NCI-H1436 treated with DMSO at 0.1 percent for 48 hours (cell line): ENCODE results near the gene MTHFR.
A peak's percentile ranks its signal among the peaks of the same experiment; 100 is the strongest.

Experiments
- DNase-seq: peaks from one replicate; lab custom pipeline; 2025; lab: John Stamatoyannopoulos, UW

MTHFR gene

GRCh38 chr1:11757047-11757446 is 48.7 kb downstream of the MTHFR start:
- DNase-seq = no peak

GRCh38 chr1:11753555-11754208 is 52.1 kb downstream of the MTHFR start:
- no peak for DNase-seq

GRCh38 chr1:11752359-11753088 is 53.2 kb downstream of the MTHFR start:
- DNase-seq = no peak

- no peak for DNase-seq
These were observed 54.7 kb downstream of the MTHFR start for GRCh38 chr1:11751087-11751486.

- no peak for DNase-seq
These were observed 55.8 kb downstream of the MTHFR start for GRCh38 chr1:11749996-11750395.

- no peak for DNase-seq
These were observed 56.5 kb downstream of the MTHFR start for GRCh38 chr1:11749203-11749689.

- no peak for DNase-seq
These were observed 57.2 kb downstream of the MTHFR start for GRCh38 chr1:11748294-11749202.

GRCh38 chr1:11746795-11747487 is 58.8 kb downstream of the MTHFR start:
- DNase-seq = no peak

GRCh38 chr1:11746092-11746491 is 59.7 kb downstream of the MTHFR start:
- no peak for DNase-seq

- DNase-seq = no peak
These were observed 61.5 kb downstream of the MTHFR start for GRCh38 chr1:11744287-11744686.

GRCh38 chr1:11741919-11742558 is 63.7 kb downstream of the MTHFR start:
- DNase-seq = no peak

GRCh38 chr1:11741482-11741881 is 64.3 kb downstream of the MTHFR start:
- DNase-seq = no peak

GRCh38 chr1:11740258-11741192 is 65.2 kb downstream of the MTHFR start:
- no peak for DNase-seq

GRCh38 chr1:11738783-11739182 is 67.0 kb downstream of the MTHFR start:
- DNase-seq = no peak

GRCh38 chr1:11738096-11738495 is 67.7 kb downstream of the MTHFR start:
- no peak for DNase-seq

- DNase-seq = no peak
These were observed 68.8 kb downstream of the MTHFR start for GRCh38 chr1:11736746-11737639.

- peak; percentile 41 for DNase-seq
These were observed 69.7 kb downstream of the MTHFR start, which contains the start of gene AGTRAP for GRCh38 chr1:11735854-11736745. Gene AGTRAP (plus strand): TSS chr1:11736136. CDS start chr1:11736209, 73 bp downstream.
